Hematopoietic multipotent progenitor cell (in vitro differentiated cells): Measurements from ENCODE around the gene FAM219B. TPM values are rescaled to one million over a fixed set of nuclear protein-coding genes. Genes with fewer than 3 reads are reported as not detected.
"Not testable (repeated sequence)": the region's sequence is repeated elsewhere in the genome, so short reads cannot be mapped to it uniquely, and the experiment has no call there.

Experiments used
- DNase-seq, 3 donors: peaks; one replicate each; pipeline ENCODE4 v3.0.0-alpha.2; 2011 to 2015; ENCODE audit warnings: low read depth in 2 of 3, low spot score in 2 of 3
- total RNA-seq: library from RNA; depleted of rRNA; stranded (reverse); fragments of >200 nt; gene quantifications from one replicate; pipeline ENCODE4 v1.2.3, GENCODE V29; 2012

FAM219B gene
- total RNA-seq, 1 donor: 58.4 TPM

GRCh38 chr15:74904190-74904805, 2.4 kb downstream of the FAM219B start:
- no peak for DNase-seq

DNA sequence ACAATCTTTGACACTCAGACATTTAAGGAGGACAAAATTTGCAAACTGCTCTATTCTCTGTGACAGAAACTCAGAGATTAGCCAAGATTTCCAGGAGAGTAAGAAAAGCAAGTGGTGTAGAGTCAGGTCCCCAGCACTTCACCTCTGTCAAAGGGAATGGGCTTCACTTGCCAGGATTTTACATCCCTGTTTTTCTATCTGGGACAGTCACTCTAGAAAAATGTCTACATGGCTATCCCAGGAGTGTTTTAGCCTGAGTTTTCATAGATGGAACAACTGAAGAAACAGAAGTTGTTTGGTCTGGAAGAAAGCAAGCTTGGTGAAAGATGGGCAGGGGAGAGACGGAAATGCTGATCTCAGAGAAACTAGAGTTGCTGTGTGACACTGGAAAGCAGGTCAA, 3.0 kb downstream of the FAM219B start:
- DNase-seq: no peak

DNA sequence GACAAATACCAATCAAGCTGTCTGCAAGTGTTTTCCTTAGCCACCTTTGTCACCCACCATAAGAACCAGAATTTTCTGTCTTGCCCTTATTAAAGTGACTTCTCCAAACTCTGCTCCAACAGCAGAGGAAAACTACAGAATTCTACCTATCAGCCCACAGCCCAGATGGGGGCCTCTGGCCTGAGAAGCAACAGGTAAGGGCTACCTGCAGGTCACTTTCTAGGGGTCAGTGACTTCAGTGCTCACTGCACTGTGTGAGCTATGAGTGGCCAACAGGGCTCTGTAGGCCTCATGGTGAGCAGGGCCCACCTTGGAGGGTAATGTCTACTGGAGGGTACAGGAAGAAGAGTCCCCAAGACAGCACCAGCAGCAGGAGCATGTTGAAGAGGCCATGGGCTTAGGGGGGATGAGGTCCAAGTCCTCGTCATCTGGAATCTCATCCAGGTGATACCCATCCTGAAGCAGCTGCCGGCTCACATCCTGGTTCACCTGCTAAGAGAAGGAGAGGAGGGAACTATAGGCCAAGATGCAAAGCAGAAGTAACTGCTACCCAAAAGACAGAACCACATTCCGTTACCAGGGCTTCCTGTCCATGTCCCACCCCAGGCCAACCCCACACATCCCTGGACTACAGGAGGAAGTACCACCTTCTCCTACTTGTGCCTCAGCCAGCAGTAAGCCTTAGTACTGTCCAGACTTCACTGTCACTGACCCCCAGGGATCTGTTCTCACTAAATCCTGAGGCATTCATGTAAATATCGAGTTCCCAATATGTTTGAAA, 4.2 kb downstream of the FAM219B start:
- DNase-seq: peak in 1 of 3 donors; percentile 20

- peak; percentile 43 to 79 (median 57) for DNase-seq
Measured at GRCh38 chr15:74901612-74902063, 5.0 kb downstream of the FAM219B start.

DNA sequence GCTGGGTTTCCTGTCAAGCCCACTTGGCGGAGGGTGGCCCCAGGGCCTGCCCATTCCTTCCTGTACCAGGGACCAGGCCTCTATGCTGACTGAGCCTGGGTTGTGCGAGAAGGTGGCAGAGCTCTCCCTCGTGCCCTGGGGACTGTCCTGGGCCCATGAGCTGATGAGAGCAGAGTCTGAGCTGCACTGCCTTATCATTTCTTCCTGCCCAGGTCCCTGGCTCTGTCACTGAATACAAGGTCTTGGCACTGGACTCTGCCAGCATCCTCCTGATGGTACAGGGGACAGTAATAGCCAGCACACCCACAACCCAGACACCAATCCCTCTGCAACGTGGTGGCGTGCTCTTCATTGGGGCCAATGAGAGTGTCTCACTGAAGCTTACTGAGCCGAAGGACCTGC, 9.3 kb downstream of the FAM219B start:
- DNase-seq: no peak

DNA sequence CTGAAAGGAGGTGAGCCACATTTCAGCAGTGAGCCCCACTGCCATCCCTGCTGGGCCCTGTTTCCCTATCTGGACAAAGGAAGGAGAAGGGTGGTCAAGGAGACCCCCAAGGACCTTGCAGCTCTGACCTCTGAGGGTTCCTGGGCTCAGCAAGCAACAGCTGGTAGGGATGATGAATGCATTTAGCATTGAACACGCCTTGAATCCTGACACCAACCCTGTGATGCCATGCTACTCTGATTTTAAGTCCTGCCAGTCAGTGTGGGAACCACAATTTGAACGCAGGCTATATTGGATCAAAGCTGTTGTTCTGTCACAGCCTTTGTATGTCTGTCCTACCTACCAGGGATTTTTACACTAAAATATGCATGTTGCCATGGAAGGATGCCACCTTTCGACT, 10.3 kb downstream of the FAM219B start:
- no peak for DNase-seq

DNA sequence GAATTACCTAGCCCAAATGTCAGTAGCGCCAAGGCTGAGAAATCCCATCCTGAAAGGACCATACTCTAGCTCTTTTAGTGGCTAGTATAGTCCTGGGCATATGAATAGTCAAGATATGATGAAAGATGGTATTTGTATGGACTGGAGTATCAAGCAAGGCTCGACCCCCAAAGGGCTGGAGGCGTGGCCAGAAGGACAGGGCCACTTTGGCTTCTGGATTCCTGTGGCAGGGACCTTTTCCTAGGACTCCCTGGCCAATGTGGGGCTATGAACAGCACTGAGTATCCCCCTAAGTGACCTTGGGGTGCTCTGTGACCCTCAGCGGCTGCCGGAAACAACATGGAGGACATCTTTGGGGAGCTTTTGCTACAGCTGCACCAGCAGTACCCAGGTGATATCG, 10.8 kb downstream of the FAM219B start:
- DNase-seq: no peak

- not testable (repeated sequence) for DNase-seq
Measured at GRCh38 chr15:74894383-74894782, 12.3 kb downstream of the FAM219B start.

- no peak for DNase-seq
Measured at GRCh38 chr15:74893627-74894026, 13.0 kb downstream of the FAM219B start.

DNA sequence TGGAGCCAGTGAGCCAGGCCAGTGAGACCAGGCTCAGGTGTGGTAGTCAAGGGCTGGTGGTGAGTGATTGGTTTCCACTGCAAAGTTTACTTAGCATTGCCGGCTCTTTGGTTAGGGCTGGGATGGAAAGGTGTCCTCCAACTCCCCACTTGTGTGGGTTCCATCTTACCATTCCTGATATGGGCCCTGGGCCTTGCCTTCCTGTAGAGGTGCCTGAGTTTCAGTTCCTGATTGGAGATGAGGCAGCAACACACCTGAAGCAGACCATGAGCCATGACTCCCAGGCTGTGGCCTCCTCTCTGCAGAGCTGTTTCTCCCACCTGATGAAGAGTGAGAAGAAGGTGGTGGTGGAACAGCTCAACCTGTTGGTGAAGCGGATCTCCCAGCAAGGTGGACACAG, 13.7 kb downstream of the FAM219B start:
- DNase-seq: no peak

GRCh38 chr15:74892313-74892712, 14.3 kb downstream of the FAM219B start:
- DNase-seq: no peak

GRCh38 chr15:74891469-74891868, 15.2 kb downstream of the FAM219B start:
- no peak for DNase-seq

GRCh38 chr15:74890665-74890960, 16.0 kb downstream of the FAM219B start:
- no peak for DNase-seq

DNA sequence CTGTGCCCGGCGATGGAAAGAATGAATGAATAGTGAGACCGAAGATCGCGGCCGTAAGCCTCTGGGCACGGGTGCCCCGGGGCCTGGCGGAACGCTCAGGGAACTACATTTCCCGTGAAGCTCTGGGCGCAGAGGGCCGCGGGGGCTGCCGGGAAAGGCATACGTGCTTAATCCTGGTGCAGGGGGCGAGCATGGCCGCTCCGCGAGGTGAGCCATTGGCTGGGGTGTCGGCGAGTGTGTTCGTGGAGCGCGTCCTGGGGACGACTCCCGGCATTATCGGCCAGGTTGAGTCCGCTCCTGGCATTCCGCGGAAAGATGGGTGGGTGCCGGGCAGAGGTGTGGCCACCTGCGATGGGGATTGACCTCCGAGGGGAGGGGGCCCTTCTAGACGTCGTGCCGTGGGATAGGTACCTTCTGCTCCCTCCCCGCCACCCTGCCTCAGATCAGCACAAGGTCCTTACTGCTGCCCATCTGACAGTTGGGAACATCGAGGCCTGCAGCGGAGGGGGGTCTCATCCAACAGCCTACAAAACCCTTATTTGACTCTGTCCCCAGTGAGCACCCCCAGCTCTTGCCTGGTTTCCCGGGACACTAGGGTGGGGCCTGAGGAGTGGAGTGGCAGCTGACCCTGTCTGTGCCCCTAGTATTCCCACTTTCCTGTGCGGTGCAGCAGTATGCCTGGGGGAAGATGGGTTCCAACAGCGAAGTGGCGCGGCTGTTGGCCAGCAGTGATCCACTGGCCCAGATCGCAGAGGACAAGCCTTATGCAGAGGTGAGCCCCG, 16.6 kb downstream of the FAM219B start, which contains the start of gene MPI:
Gene MPI, plus strand, starts transcription at position 160 of the 782 bp plus-strand sequence. Its CDS starts 32 bp downstream, at position 192.
- DNase-seq: peak; percentile 58 to 85 (median 79)

- DNase-seq: no peak
Measured at GRCh38 chr15:74889390-74889882, 17.2 kb downstream of the FAM219B start.

DNA sequence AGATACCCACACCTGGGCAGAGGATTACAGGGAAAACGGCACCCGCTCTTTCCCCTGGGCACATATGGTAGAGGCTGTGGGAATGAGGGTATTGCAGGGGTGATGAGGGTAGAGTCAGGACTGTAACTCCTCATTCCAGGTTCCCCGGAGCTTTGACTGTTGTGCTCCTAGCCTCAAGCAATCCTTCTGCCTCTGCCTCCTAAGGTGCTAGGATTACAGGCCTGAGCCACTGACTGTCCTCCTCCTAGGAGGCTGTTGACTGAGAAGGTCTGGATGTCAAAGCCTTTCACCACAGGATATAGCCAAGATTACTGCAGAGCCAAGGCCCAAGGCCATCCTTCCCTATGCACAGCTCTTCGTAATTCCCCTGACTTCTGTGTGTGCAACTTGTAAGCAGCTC, 17.9 kb downstream of the FAM219B start:
- no peak for DNase-seq

GRCh38 chr15:74887537-74888193, 19.0 kb downstream of the FAM219B start:
- not testable (repeated sequence) for DNase-seq

DNA sequence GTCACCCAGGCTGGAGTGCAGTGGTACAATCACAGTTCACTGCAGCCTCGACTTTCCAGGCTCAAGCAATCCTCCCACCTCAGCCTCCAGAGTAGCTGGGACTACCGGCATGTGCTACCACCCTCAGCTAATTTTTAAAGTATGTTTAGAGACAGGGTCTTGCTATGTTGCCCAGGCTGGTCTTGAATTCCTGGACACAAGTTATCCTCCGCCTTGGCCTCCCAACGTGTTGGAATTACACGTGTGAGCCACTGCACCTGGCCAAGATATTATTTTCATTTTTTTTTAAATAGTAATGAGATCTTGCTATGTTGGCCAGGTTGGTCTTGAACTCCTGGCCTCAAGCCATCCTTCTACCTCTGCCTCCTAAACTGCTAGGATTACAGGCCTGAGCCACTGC, 21.2 kb downstream of the FAM219B start:
- DNase-seq: no peak

- DNase-seq: no peak
Measured at GRCh38 chr15:74884428-74885223, 22.0 kb downstream of the FAM219B start.

GRCh38 chr15:74882528-74882927, 24.1 kb downstream of the FAM219B start:
- no peak for DNase-seq
